HCT116 (cell line): ENCODE data around the gene WDR89. TPM values are rescaled to one million over a fixed set of nuclear protein-coding genes. Genes with fewer than 3 reads are reported as not detected.

Experiments
- ATAC-seq: fragments of 200-7000 bp; cut with Tn5 transposase; 2 replicates; pipeline ENCODE4 v1.9.1; 2020; ENCODE audit warnings: mild to moderate bottlenecking, moderate library complexity
- BruUV-seq: library from RNA; stranded (reverse); fragments of 400-500 nt; replicated peaks from 2 replicates; lab custom pipeline; 2021; lab: Mats Ljungman, UMichigan
- CTCF ChIA-PET: fragments of 300-600 bp; sonication (Branson Sonifier 250); formaldehyde crosslinking; loops from one replicate; lab custom pipeline; 2021; ENCODE audit warnings: antibody characterized with exemption; lab: Charles Lee
- POLR2A ChIA-PET: fragments of 300-600, 350-600 bp; sonication (Branson Sonifier 250); formaldehyde crosslinking; loops from one replicate; lab custom pipeline; 2021; ENCODE audit warnings: antibody characterized with exemption; lab: Charles Lee
- RAD21 ChIA-PET, 2 experiments: fragments of 300-600 bp; sonication (Branson Sonifier 250); formaldehyde crosslinking; loops; one replicate each; lab custom pipeline; 2023; ENCODE audit warnings: low total read pairs in 2 of 2; ENCODE audit not compliant: uncharacterized antibody in 2 of 2, unreplicated experiment in 2 of 2, low non-redundant PET in 1 of 2; lab: Charles Lee
- DNase-seq: peaks from one replicate; pipeline ENCODE4 v3.0.0-alpha.2; 2010; ENCODE audit warnings: low read depth, low spot score
- H2AFZ ChIP-seq: fragments of 200-600 bp; shearing (Covaris generic), sonication (generic); 2 replicates; pipeline ENCODE4 v1.6.1; 2017; ENCODE audit warnings: low read depth, mixed run types, mixed read lengths, antibody characterized with exemption, low read length; ENCODE audit not compliant: poor library complexity, severe bottlenecking
- H3K27ac ChIP-seq: 2 replicates; pipeline ENCODE4 v1.5.1; 2012; ENCODE audit warnings: low read depth, low read length
- H3K27me3 ChIP-seq: fragments of 200-600 bp; sonication (generic); 2 replicates; pipeline ENCODE4 v1.6.1; 2016; ENCODE audit warnings: mixed run types, low read length, mixed read lengths; ENCODE audit not compliant: insufficient read depth
- H3K36me3 ChIP-seq, 2 experiments: fragments of 200-500 bp in 1 of 2; fragments of 200-600 bp in 1 of 2; sonication (Bioruptor generic) in 1 of 2; sonication (generic) in 1 of 2; 2 replicates each; pipeline versions ENCODE4 v1.5.1 to v1.6.1; 2014 to 2016; ENCODE audit warnings: low read length in 2 of 2, inconsistent platforms in 1 of 2, mixed read lengths in 1 of 2, mixed run types in 1 of 2; ENCODE audit not compliant: insufficient read depth in 2 of 2, control insufficient read depth in 1 of 2
- H3K4me1 ChIP-seq, 2 experiments: fragments of 200-600 bp in 1 of 2; sonication (generic) in 1 of 2; 2 replicates each; pipeline versions ENCODE4 v1.5.1 to v1.6.1; 2012 to 2017; ENCODE audit warnings: low read length in 2 of 2, inconsistent platforms in 1 of 2, mild to moderate bottlenecking in 1 of 2, mixed read lengths in 1 of 2, mixed run types in 1 of 2, moderate library complexity in 1 of 2; ENCODE audit not compliant: insufficient read depth in 2 of 2, control insufficient read depth in 1 of 2
- H3K4me2 ChIP-seq: fragments of 200-600 bp; sonication (generic); 2 replicates; pipeline ENCODE4 v1.6.1; 2017; ENCODE audit warnings: mixed run types, low read length, mixed read lengths
- H3K4me3 ChIP-seq, 2 experiments: fragments of 200-600 bp in 1 of 2; sonication (generic) in 1 of 2; replicated peaks in 1 of 2; 2 replicates each; pipeline ENCODE4 v1.5.1; 2011 to 2016; ENCODE audit warnings: low read length in 2 of 2, control low read depth in 1 of 2, low read depth in 1 of 2, mild to moderate bottlenecking in 1 of 2, mixed read lengths in 1 of 2, mixed run types in 1 of 2
- H3K79me2 ChIP-seq: fragments of 200-600 bp; sonication (generic); 2 replicates; pipeline ENCODE4 v1.6.1; 2017; ENCODE audit warnings: mild to moderate bottlenecking, mixed run types, low read length, moderate library complexity, mixed read lengths; ENCODE audit not compliant: insufficient read depth
- H3K9ac ChIP-seq: fragments of 200-600 bp; sonication (generic); 2 replicates; pipeline ENCODE4 v1.6.1; 2016; ENCODE audit warnings: low read length, mixed read lengths
- H3K9me2 ChIP-seq: fragments of 200-600 bp; sonication (generic), shearing (Covaris generic); 2 replicates; pipeline ENCODE4 v1.6.1; 2017; ENCODE audit warnings: mixed run types, mild to moderate bottlenecking, moderate library complexity; ENCODE audit not compliant: insufficient read depth
- H3K9me3 ChIP-seq, 2 experiments: fragments of 200-500 bp in 1 of 2; fragments of 200-600 bp in 1 of 2; sonication (Bioruptor generic) in 1 of 2; sonication (generic) in 1 of 2; 2 replicates each; pipeline ENCODE4 v1.6.1; 2014 to 2017; ENCODE audit warnings: low read length in 2 of 2, mixed read lengths in 2 of 2, inconsistent platforms in 1 of 2, low read depth in 1 of 2, mild to moderate bottlenecking in 1 of 2, mixed run types in 1 of 2, moderate library complexity in 1 of 2; ENCODE audit not compliant: control insufficient read depth in 1 of 2, insufficient read depth in 1 of 2
- H4K20me1 ChIP-seq: fragments of 200-600 bp; sonication (generic), shearing (Covaris generic); 2 replicates; pipeline ENCODE4 v1.6.1; 2017; ENCODE audit warnings: mixed run types, mild to moderate bottlenecking, moderate library complexity; ENCODE audit not compliant: insufficient read depth
- ATF3 ChIP-seq: IDR thresholded peaks from 2 replicates; pipeline ENCODE4 v1.6.1; 2012
- ELF1 ChIP-seq: IDR thresholded peaks from 2 replicates; pipeline ENCODE4 v1.6.1; 2012; ENCODE audit warnings: low read depth, borderline replicate concordance
- JUND ChIP-seq: IDR thresholded peaks from 2 replicates; pipeline ENCODE4 v1.6.1; 2012
- POLR2A ChIP-seq: IDR thresholded peaks from 2 replicates; pipeline ENCODE4 v1.7.0; 2011; ENCODE audit warnings: borderline replicate concordance; ENCODE audit not compliant: insufficient read depth, insufficient read length; ENCODE audit errors: extremely low read depth
- SIN3A ChIP-seq: IDR thresholded peaks from 2 replicates; pipeline ENCODE4 v1.6.1; 2012; ENCODE audit warnings: low read depth
- SP1 ChIP-seq: IDR thresholded peaks from 2 replicates; pipeline ENCODE4 v1.6.1; 2012; ENCODE audit warnings: low read depth
- SRF ChIP-seq: IDR thresholded peaks from 2 replicates; pipeline ENCODE4 v1.6.1; 2012; ENCODE audit warnings: low read depth
- ZFX ChIP-seq: fragments of 450-650 bp; IDR thresholded peaks from 2 replicates; pipeline ENCODE4 v1.6.1; 2017
- intact Hi-C: fragments of 100-400 bp; cut with micrococcal nuclease; formaldehyde crosslinking; loops from 2 replicates; pipeline ENCODE4 v1.10.0; 2022
- total RNA-seq: library from RNA; stranded (reverse); gene quantifications from one replicate; pipeline ENCODE4 v1.2.1, GENCODE V29; 2021; ENCODE audit not compliant: unreplicated experiment
- TF ChIP-seq, protein P1 (sequence below): IDR thresholded peaks from 2 replicates; pipeline ENCODE4 v1.6.1; 2011; ENCODE audit warnings: mild to moderate bottlenecking, low read length, moderate library complexity; ENCODE audit not compliant: insufficient replicate concordance; ENCODE audit errors: extremely low read depth
- TF ChIP-seq, protein P2 (sequence below): IDR thresholded peaks from 2 replicates; pipeline ENCODE4 v1.6.1; 2012

The WDR89 gene
- total RNA-seq, 1 experiment from 2014 or later: 22.8 TPM

GRCh38 chr14:63642229-63642611 lies 549 bp upstream of the WDR89 start:
- H3K36me3 ChIP-seq: no peaks in the 10 kb centered on the region
- no peaks in the 10 kb centered on the region for H3K9me2 ChIP-seq
- H4K20me1 ChIP-seq: no peaks in the 10 kb centered on the region
- H3K27ac ChIP-seq: peak overlapping the region; percentile 92
- ChIA-PET RAD21 (interaction anchor here in 1 of 2 experiments (0.9 kb wide), 1 partner anchor 128 kb away, joined by 3 read pairs; no protein-coding TSS in a partner anchor), CTCF (interaction anchor here (0.7 to 1.6 kb wide), 7 partner anchors 8 to 253 kb away, joined by 3 to 13 read pairs (median 4); no protein-coding TSS in a partner anchor), POLR2A (interaction anchor here (0.5 to 1.9 kb wide), 14 partner anchors 8 to 697 kb away, joined by 3 to 8 read pairs (median 4); partner anchors contain the start of gene PPP2R5E)
- H3K9ac ChIP-seq: peak overlapping the region; percentile 96
- intact Hi-C loops: loop anchor here (5.0 to 10.0 kb wide), 3 partner anchors 85 to 663 kb away; partner anchors contain the start of genes SGPP1 and SYNE2
- TF ChIP-seq JUND (no peak), ZFX (no peak; the same call in 1 of the 2 replicates), POLR2A (peak; percentile 41), ATF3 (no peak), ELF1 (peak; percentile 95), SP1 (peak; percentile 32), SIN3A (peak; percentile 47; the same call in 1 of the 2 replicates), SRF (no peak)
- TF ChIP-seq, protein P1, sequence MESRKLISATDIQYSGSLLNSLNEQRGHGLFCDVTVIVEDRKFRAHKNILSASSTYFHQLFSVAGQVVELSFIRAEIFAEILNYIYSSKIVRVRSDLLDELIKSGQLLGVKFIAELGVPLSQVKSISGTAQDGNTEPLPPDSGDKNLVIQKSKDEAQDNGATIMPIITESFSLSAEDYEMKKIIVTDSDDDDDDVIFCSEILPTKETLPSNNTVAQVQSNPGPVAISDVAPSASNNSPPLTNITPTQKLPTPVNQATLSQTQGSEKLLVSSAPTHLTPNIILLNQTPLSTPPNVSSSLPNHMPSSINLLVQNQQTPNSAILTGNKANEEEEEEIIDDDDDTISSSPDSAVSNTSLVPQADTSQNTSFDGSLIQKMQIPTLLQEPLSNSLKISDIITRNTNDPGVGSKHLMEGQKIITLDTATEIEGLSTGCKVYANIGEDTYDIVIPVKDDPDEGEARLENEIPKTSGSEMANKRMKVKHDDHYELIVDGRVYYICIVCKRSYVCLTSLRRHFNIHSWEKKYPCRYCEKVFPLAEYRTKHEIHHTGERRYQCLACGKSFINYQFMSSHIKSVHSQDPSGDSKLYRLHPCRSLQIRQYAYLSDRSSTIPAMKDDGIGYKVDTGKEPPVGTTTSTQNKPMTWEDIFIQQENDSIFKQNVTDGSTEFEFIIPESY: no peak
- TF ChIP-seq, protein P2, sequence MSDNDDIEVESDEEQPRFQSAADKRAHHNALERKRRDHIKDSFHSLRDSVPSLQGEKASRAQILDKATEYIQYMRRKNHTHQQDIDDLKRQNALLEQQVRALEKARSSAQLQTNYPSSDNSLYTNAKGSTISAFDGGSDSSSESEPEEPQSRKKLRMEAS: no peak
- ATAC-seq (peak; percentile 70), DNase-seq (peak; percentile 92)
- H3K4me2 ChIP-seq: peak overlapping the region; percentile 92
- TSS peak; percentile 82 for BruUV-seq
- peaks cover 0 to 17% of the 10 kb centered on the region in 2 experiments; a peak in 2 of 4 replicates for H3K4me1 ChIP-seq
- peaks cover 39% of the 10 kb centered on the region for H3K79me2 ChIP-seq
- peak overlapping the region; percentile 75 to 86 for H3K4me3 ChIP-seq
- H3K27me3 ChIP-seq: no peaks in the 10 kb centered on the region
- no peaks in the 10 kb centered on the region for H3K9me3 ChIP-seq
- H2AFZ ChIP-seq: peak overlapping the region; percentile 52
